ENCODE results near the gene GTSF1L.

DNA sequence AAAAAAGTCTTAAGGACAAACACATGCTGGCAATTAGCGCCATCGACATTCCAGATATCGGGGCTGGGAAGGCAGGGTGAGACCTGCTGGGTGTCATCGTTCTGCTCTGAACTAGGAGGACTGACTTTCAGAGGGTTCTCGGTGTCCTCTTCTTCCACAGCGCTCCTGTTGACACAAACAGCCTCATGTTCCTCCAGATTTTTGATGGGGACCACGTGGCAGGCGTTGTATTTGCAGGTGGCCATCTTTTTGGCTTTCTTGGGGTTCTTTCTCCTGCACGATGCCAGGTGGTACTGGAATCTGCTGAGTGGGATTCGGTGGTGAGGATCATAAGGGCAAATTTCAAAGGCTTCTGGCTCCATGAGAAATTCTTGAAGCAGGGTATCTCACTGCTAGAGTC is 469 bp downstream of the GTSF1L start:
- TF ChIP-seq POLR2AphosphoS5 (IDR thresholded peaks at IDR 0.05; ENCODE audit: low read depth, low read length) (no peak), SPI1 (IDR thresholded peaks at IDR 0.05; ENCODE audit: low read depth, low read length) (no peak), POLR2A (IDR thresholded peaks at IDR 0.05; ENCODE audit: low read depth, low read length) (no peak), POU2F2 (IDR thresholded peaks at IDR 0.05; ENCODE audit: low read depth, low read length) (no peak), TAF1 (IDR thresholded peaks at IDR 0.05; ENCODE audit: low read depth, low read length) (no peak), PAX5 (IDR thresholded peaks at IDR 0.05; ENCODE audit: insufficient read depth, low read length, severe bottlenecking) (no peak)

All from GM12891 (cell line).